Cardiac fibroblast (primary cell): Measurements from ENCODE around the gene PBOV1.

Experiments
- DNase-seq, 2 donors: peaks; one replicate each; pipeline versions ENCODE4 v3.0.0 to v3.0.0-alpha.2; 2010; ENCODE audit warnings: low read depth in 2 of 2
- H3K4me3 ChIP-seq, 2 donors: replicated peaks in 1 of 2; 1 replicate in 1 of 2; 2 replicates in 1 of 2; pipeline ENCODE4 v1.5.1; 2011; ENCODE audit warnings: low read depth in 2 of 2, low read length in 2 of 2, mild to moderate bottlenecking in 2 of 2, moderate library complexity in 1 of 2
- TF ChIP-seq, protein P1 (sequence below): IDR thresholded peaks from one replicate; pipeline ENCODE4 v1.5.1; 2011; ENCODE audit warnings: low read depth, mild to moderate bottlenecking, low read length, inconsistent platforms

PBOV1 gene

DNA sequence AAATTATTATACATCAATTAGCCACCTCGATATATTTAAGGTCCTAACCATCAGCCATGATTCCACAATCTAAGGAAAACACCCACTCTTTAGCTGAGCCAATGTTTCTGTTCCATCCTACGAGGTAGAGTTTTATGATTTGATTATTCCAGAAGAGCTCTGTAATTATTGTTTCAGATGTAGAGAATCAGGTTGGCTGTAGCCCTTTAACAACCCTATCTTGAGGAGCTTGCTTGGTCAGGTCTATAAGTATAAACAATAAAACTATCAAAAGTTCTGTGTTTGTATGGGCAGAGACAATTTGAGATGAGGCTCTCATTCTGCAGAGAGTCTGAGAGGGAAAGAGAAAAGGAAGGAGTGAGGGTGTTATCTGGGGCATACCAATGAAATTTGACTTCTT, at the start of gene PBOV1:
Gene PBOV1 (minus strand): TSS at position 43 of the 400 bp plus-strand sequence. CDS start 96 bp downstream, outside the sequence.
- DNase-seq: no peak
- TF ChIP-seq, protein P1, sequence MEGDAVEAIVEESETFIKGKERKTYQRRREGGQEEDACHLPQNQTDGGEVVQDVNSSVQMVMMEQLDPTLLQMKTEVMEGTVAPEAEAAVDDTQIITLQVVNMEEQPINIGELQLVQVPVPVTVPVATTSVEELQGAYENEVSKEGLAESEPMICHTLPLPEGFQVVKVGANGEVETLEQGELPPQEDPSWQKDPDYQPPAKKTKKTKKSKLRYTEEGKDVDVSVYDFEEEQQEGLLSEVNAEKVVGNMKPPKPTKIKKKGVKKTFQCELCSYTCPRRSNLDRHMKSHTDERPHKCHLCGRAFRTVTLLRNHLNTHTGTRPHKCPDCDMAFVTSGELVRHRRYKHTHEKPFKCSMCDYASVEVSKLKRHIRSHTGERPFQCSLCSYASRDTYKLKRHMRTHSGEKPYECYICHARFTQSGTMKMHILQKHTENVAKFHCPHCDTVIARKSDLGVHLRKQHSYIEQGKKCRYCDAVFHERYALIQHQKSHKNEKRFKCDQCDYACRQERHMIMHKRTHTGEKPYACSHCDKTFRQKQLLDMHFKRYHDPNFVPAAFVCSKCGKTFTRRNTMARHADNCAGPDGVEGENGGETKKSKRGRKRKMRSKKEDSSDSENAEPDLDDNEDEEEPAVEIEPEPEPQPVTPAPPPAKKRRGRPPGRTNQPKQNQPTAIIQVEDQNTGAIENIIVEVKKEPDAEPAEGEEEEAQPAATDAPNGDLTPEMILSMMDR: no peak
- no peak within 1 kb of the TSS for H3K4me3 ChIP-seq

DNA sequence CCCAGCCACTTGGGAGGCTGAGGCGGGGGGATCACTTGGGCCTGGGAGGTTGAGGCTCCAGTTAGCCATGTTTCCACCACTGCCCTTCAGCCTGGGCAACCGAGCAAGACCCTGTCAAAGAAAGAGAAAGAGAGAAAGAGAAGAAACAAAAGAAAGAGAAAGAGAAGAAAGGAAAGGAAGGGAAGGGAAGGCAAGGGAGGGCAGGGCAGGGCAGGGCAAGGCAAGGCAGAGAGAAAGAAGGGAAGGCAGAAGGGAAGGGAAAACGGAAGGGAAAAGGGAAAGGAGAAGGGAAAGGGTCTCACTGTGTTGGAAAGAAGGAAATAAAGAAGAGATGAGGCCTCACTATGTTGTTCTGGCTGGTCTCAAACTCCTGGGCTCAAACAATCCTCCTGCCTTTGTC, 47.8 kb upstream of the PBOV1 start:
- TF ChIP-seq, protein P1: no peak
- DNase-seq: no peak
- H3K4me3 ChIP-seq: no peak overlapping the region

DNA sequence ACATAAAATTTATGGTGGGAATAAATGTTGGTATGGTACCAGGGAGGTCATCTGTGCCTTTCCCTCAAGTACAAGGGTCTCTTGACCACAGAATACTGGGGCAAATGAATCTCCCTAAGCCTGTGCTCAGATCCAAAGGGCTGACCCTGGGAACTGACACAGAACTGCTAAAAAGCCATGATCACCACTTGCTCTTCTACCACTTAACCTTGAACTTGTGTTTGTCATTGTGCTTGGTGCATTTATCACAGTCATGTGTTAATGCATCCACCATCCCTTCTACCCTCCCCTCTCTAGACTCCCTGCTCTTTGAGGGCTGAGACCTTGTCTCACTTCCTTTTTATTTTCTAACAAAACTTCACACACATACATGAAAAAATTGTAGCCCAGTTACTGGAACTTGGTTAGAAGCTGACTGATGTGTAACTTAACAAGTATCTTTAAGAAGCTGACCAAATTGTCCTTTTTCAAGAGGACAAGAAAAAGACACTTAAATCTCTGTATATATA, 46.1 kb upstream of the PBOV1 start:
- TF ChIP-seq, protein P1: no peak
- H3K4me3 ChIP-seq: no peak overlapping the region
- no peak for DNase-seq

DNA sequence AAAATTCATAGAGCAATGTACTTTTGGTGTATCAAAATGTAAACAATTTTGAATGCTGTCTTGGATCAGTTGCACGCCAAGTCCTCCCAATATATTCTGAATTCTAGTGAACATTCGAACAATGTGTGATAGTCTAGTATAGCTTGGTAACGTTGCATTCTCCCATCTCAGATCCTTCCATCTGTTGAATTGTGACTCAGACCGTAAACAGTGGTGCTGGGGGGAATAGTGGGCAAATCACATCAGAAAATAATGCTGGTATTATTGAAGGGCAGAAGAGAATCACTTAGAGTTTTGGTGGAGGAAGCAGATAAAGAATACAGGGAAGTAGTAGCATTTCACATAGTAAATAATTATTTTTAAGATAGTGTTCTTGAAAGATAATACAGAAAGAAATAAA, 45.7 kb upstream of the PBOV1 start:
- DNase-seq: no peak
- H3K4me3 ChIP-seq: no peak overlapping the region
- TF ChIP-seq, protein P1: no peak

DNA sequence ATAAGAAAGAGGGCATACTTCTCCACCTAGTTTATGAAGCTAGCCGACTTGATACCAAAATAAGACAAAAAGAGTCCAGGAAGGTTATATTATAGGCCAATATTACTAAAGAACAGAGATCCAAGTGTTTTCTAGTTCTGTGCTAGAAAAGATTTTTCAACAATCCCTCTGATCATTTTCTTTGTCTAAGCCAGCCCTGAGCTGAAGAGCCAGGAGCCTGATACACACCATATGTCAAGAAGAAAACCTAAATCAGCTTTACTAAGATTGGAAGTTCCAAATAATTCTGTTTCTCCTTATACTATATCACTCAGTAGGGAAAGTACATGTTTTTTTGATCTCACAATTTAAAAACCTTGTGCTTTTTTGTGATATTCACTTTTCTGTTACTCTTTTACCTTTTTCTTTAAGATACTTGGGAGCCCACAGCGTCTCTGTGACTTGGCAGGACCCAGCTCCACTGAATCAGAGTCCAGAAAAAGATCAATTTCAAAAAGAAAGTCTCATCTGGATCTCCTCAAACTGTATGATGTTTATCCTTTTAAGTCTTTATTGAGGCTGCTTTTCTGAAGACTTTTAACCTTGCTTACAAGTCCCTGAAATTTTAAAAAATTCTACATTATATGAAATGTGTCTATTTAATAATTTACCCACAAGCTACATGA, 43.0 kb upstream of the PBOV1 start:
- DNase-seq: no peak
- no peak overlapping the region for H3K4me3 ChIP-seq
- TF ChIP-seq, protein P1: no peak

DNA sequence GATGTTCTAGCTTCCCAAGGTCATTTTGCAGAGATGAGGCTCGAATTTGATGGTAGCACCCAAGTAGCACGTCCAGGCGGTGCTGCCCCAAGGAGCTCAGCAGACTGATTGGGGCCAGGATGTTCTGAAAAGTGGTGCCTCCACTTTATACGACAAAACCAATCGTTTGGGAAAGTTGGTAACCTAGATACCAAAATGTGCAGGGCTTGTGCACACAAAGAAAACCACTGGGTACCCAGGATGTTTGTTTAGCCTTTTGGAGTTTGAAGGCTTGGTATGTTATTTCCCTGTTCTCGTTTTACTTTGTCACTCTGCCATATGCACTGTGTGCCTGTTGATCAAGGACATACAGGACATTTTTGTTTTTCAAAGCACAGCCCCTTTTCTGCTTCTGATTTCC, 40.7 kb upstream of the PBOV1 start:
- TF ChIP-seq, protein P1: no peak
- no peak for DNase-seq

DNA sequence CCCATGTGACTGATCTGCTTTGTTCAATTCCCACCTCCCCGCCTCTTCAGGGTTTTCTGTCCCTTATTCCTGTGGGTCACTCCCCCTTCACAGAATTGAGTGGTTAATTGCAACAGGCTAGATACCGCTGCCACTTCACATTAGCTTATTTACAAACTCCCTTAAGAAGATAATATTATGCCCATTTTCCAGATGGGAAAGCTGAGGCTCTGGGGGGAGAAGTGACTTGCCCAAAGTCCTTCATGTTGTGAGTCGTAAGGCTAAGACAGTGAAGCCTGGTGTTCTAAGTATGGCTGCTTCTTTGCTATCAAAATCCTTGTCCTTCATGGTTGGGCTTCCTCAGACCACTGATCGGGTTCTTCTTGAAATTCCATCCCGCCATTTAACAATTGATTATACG, 39.9 kb upstream of the PBOV1 start:
- no peak overlapping the region for H3K4me3 ChIP-seq
- TF ChIP-seq, protein P1: no peak
- DNase-seq: no peak

More for the DNA sequence above, 40.7 kb upstream of the PBOV1 start:
- no peak overlapping the region for H3K4me3 ChIP-seq
